Endothelial cell of umbilical vein (primary cell): ENCODE results near the gene SOWAHB. TPM values are rescaled to one million over a fixed set of nuclear protein-coding genes. Genes with fewer than 3 reads are reported as not detected.

Experiments used
- BruUV-seq: library from RNA; stranded (reverse); fragments of 400-500 nt; replicated peaks from 2 replicates; lab custom pipeline; 2021; lab: Mats Ljungman, UMichigan
- CTCF ChIA-PET: fragments of 300-600, 350-600 bp; sonication (Branson Sonifier 250); formaldehyde crosslinking; loops from one replicate; lab custom pipeline; 2021; ENCODE audit warnings: antibody characterized with exemption, inconsistent platforms; lab: Charles Lee
- POLR2A ChIA-PET: fragments of 300-600, 350-600 bp; sonication (Branson Sonifier 250); formaldehyde crosslinking; loops from one replicate; lab custom pipeline; 2021; ENCODE audit warnings: antibody characterized with exemption, inconsistent platforms; lab: Charles Lee
- DNase-seq: peaks from one replicate; pipeline ENCODE4 v3.0.0-alpha.2; 2011; ENCODE audit warnings: low read depth, low spot score
- FAIRE-seq: peaks from 2 replicates; lab custom pipeline; 2011; peaks lifted over from hg19 to GRCh38; lab: Jason Lieb, UNC
- H2AFZ ChIP-seq: 2 replicates; pipeline ENCODE4 v1.6.0; 2012; ENCODE audit warnings: low read depth, low read length, control low read depth, inconsistent platforms
- H3K27ac ChIP-seq: 2 replicates; pipeline ENCODE4 v1.5.1; 2011; ENCODE audit warnings: low read depth, mild to moderate bottlenecking, control low read depth, low read length, moderate library complexity; ENCODE audit not compliant: insufficient read depth
- H3K27me3 ChIP-seq, 2 experiments: 2 replicates each; pipeline versions ENCODE4 v1.6.0 to v1.6.1; 2011; ENCODE audit warnings: low read length in 2 of 2, mixed read lengths in 1 of 2; ENCODE audit not compliant: control insufficient read depth in 2 of 2, insufficient read depth in 2 of 2
- H3K36me3 ChIP-seq, 2 experiments: 2 replicates in 1 of 2; 3 replicates in 1 of 2; pipeline ENCODE4 v1.5.1; 2011; ENCODE audit warnings: low read length in 2 of 2, mild to moderate bottlenecking in 1 of 2, moderate library complexity in 1 of 2; ENCODE audit not compliant: control insufficient read depth in 2 of 2, insufficient read depth in 2 of 2; ENCODE audit errors: extremely low read depth in 1 of 2
- H3K4me1 ChIP-seq: 3 replicates; pipeline ENCODE4 v1.5.1; 2011; ENCODE audit warnings: mild to moderate bottlenecking, low read length; ENCODE audit not compliant: control insufficient read depth, insufficient read depth; ENCODE audit errors: extremely low read depth
- H3K4me2 ChIP-seq: 2 replicates; pipeline ENCODE4 v1.6.1; 2011; ENCODE audit warnings: low read length, control low read depth, mixed read lengths; ENCODE audit not compliant: insufficient read depth
- H3K4me3 ChIP-seq, 3 experiments: fragments of 200-600 bp in 1 of 3; sonication (generic), shearing (Covaris generic) in 1 of 3; replicated peaks in 1 of 3; 2 replicates each; pipeline ENCODE4 v1.5.1; 2011 to 2016; ENCODE audit warnings: control low read depth in 3 of 3, low read length in 3 of 3, mild to moderate bottlenecking in 2 of 3, inconsistent platforms in 1 of 3, low read depth in 1 of 3, moderate library complexity in 1 of 3; ENCODE audit not compliant: insufficient read depth in 1 of 3
- H3K79me2 ChIP-seq: 2 replicates; pipeline ENCODE4 v1.6.0; 2012; ENCODE audit warnings: low read length, inconsistent platforms; ENCODE audit not compliant: control insufficient read depth, insufficient read depth
- H3K9ac ChIP-seq: replicated peaks from 2 replicates; pipeline ENCODE3; 2011; ENCODE audit warnings: low read length, control low read depth; ENCODE audit not compliant: insufficient read depth; ENCODE audit errors: extremely low read depth
- H3K9me1 ChIP-seq: replicated peaks from 3 replicates; pipeline ENCODE4 v1.6.0; 2011; ENCODE audit warnings: mild to moderate bottlenecking, low read length; ENCODE audit not compliant: control insufficient read depth, insufficient read depth; ENCODE audit errors: extremely low read depth
- H3K9me3 ChIP-seq: replicated peaks from 2 replicates; pipeline ENCODE4 v1.5.1; 2012; ENCODE audit warnings: low read length, inconsistent platforms; ENCODE audit not compliant: control insufficient read depth, insufficient read depth
- H4K20me1 ChIP-seq: replicated peaks from 2 replicates; pipeline ENCODE3; 2011; ENCODE audit warnings: mild to moderate bottlenecking, low read length; ENCODE audit not compliant: control insufficient read depth, insufficient read depth; ENCODE audit errors: extremely low read depth
- EZH2 ChIP-seq: IDR thresholded peaks from 2 replicates; pipeline ENCODE4 v1.6.1; 2012; ENCODE audit warnings: borderline replicate concordance, low read depth, mild to moderate bottlenecking, moderate library complexity, low read length, inconsistent platforms; ENCODE audit not compliant: severe bottlenecking
- GATA2 ChIP-seq: IDR thresholded peaks from 2 replicates; pipeline ENCODE4 v1.7.0; 2011; ENCODE audit warnings: low read depth, mild to moderate bottlenecking, moderate library complexity, mixed read lengths, low read length; ENCODE audit not compliant: insufficient read length, insufficient read depth
- JUN ChIP-seq: IDR thresholded peaks from 2 replicates; pipeline ENCODE4 v1.6.1; 2011; ENCODE audit warnings: borderline replicate concordance, low read depth; ENCODE audit not compliant: insufficient read length, insufficient read depth
- MAX ChIP-seq: IDR thresholded peaks from 2 replicates; pipeline ENCODE4 v1.6.1; 2011; ENCODE audit not compliant: insufficient read depth, insufficient read length
- MYC ChIP-seq: IDR thresholded peaks from one replicate; pipeline ENCODE4 v1.6.1; 2011; ENCODE audit warnings: mild to moderate bottlenecking, low read depth, low read length
- POLR2A ChIP-seq: IDR thresholded peaks from 2 replicates; pipeline ENCODE4 v1.6.1; 2012; ENCODE audit warnings: low read depth, mild to moderate bottlenecking, control low read depth, low read length
- POLR2AphosphoS5 ChIP-seq: IDR thresholded peaks from 2 replicates; pipeline ENCODE4 v1.6.1; 2012; ENCODE audit warnings: low read depth, mild to moderate bottlenecking, control low read depth, low read length, moderate library complexity; ENCODE audit not compliant: insufficient read depth
- dilution Hi-C: fragments of 300-500 bp; cut with MboI; formaldehyde crosslinking; loops from one replicate; pipeline ENCODE4 v1.15.0; 2019; ENCODE audit warnings: low sequenced_read_pairs; ENCODE audit not compliant: extremely low pct_ligation_motif_present
- intact Hi-C: fragments of 100-400 bp; cut with micrococcal nuclease; formaldehyde crosslinking; loops from one replicate; pipeline ENCODE4 v1.10.0; 2022
- polyA plus RNA-seq, 4 experiments: library from polyadenylated mRNA; depleted of rRNA in 3 of 4; stranded (reverse) in 3 of 4; unstranded in 1 of 4; fragments of >200 nt; gene quantifications; 2 replicates each; pipeline versions ENCODE4 v1.2.1 to v1.2.3, GENCODE V29; 2011 to 2012; ENCODE audit warnings: missing spikeins in 1 of 4
- total RNA-seq: library from RNA; stranded (reverse); gene quantifications from 2 replicates; pipeline ENCODE4 v1.2.3, GENCODE V29; 2021
- TF ChIP-seq, protein P1 (sequence below), 2 donors: IDR thresholded peaks; 1 replicate in 1 of 2; 2 replicates in 1 of 2; pipeline ENCODE4 v1.5.1; 2011; ENCODE audit warnings: low read length in 2 of 2, mild to moderate bottlenecking in 2 of 2, moderate library complexity in 2 of 2, control low read depth in 1 of 2, inconsistent platforms in 1 of 2, low read depth in 1 of 2; ENCODE audit not compliant: insufficient read depth in 1 of 2; ENCODE audit errors: extremely low read depth in 1 of 2

Gene SOWAHB
- total and polyA plus RNA-seq, 2 donors (not counting 3 experiments of a cell fraction or from before 2014, with no cell fraction given) = not detected

DNA sequence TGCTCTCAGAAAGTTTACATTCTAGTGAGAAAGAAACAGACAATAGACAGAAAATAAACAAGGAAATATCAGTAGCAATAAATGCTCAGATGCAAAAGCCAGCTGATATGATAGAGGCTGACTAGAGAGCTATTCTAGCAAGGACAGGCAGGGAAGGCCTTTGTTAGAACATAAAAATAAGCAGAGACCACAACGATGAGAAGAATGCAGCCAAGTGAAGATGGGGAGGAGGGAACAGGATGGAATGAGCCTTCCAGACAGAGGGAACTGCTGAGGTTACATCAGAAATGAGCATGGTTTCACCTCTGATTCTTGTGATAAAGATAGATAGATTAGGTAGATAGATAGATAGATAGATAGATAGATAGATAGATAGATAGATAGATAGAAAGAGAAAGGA lies 7.6 kb upstream of the SOWAHB start:
- H3K27ac ChIP-seq = no peak overlapping the region
- H3K36me3 ChIP-seq = no peaks in the 10 kb centered on the region
- intact Hi-C loops = no loop called here
- H3K9ac ChIP-seq = no peak overlapping the region
- H3K9me3 ChIP-seq = no peaks in the 10 kb centered on the region
- no peaks in the 10 kb centered on the region for H3K79me2 ChIP-seq
- no peak for FAIRE-seq
- peaks cover 6 to 19% of the 10 kb centered on the region in 2 experiments for H3K27me3 ChIP-seq
- DNase-seq = no peak
- BruUV-seq = no TSS peak
- no peaks in the 10 kb centered on the region for H3K9me1 ChIP-seq
- H3K4me1 ChIP-seq = no peaks in the 10 kb centered on the region
- POLR2A ChIA-PET = no interaction called here
- H3K4me2 ChIP-seq = no peak overlapping the region
- H2AFZ ChIP-seq = no peak overlapping the region
- no peaks in the 10 kb centered on the region for H4K20me1 ChIP-seq
- dilution Hi-C loops = no loop called here
- TF ChIP-seq POLR2AphosphoS5 (no peak), MYC (no peak), JUN (no peak), GATA2 (no peak), POLR2A (no peak)
- TF ChIP-seq, protein P1, sequence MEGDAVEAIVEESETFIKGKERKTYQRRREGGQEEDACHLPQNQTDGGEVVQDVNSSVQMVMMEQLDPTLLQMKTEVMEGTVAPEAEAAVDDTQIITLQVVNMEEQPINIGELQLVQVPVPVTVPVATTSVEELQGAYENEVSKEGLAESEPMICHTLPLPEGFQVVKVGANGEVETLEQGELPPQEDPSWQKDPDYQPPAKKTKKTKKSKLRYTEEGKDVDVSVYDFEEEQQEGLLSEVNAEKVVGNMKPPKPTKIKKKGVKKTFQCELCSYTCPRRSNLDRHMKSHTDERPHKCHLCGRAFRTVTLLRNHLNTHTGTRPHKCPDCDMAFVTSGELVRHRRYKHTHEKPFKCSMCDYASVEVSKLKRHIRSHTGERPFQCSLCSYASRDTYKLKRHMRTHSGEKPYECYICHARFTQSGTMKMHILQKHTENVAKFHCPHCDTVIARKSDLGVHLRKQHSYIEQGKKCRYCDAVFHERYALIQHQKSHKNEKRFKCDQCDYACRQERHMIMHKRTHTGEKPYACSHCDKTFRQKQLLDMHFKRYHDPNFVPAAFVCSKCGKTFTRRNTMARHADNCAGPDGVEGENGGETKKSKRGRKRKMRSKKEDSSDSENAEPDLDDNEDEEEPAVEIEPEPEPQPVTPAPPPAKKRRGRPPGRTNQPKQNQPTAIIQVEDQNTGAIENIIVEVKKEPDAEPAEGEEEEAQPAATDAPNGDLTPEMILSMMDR (IDR thresholded peaks at IDR 0.05; ENCODE audit: extremely low read depth in 1 of 2, insufficient read depth in 1 of 2, low read depth in 1 of 2, low read length in 2 of 2) = no peak
- CTCF ChIA-PET = no interaction called here
- H3K4me3 ChIP-seq = no peak overlapping the region

- Histone ChIP-seq H3K27ac (no peak overlapping the region), H3K4me3 (no peak overlapping the region), H3K4me1 (no peaks in the 10 kb centered on the region), H3K79me2 (no peaks in the 10 kb centered on the region), H3K4me2 (no peak overlapping the region), H4K20me1 (no peaks in the 10 kb centered on the region), H3K36me3 (no peaks in the 10 kb centered on the region), H3K9me1 (no peaks in the 10 kb centered on the region), H3K27me3 (peaks cover 10 to 22% of the 10 kb centered on the region in 2 experiments), H2AFZ (no peak overlapping the region), H3K9me3 (no peaks in the 10 kb centered on the region), H3K9ac (no peak overlapping the region)
- POLR2A ChIA-PET = no interaction called here
- dilution Hi-C loops = no loop called here
- TF ChIP-seq MAX (no peak), GATA2 (no peak), EZH2 (no peak)
- TF ChIP-seq, protein P1 (IDR thresholded peaks at IDR 0.05; ENCODE audit: extremely low read depth in 1 of 2, insufficient read depth in 1 of 2, low read depth in 1 of 2, low read length in 2 of 2) = no peak
- no TSS peak for BruUV-seq
- intact Hi-C loops = no loop called here
- CTCF ChIA-PET = no interaction called here
- DNase-seq = no peak
- no peak for FAIRE-seq
Observed at GRCh38 chr4:76904646-76905190, 6.8 kb upstream of the SOWAHB start.
